ENCODE results near the gene RBSN. TPM values are rescaled to one million over a fixed set of nuclear protein-coding genes. Genes with fewer than 3 reads are reported as not detected.

Gene RBSN
- total RNA-seq, 2 experiments from 2014 or later = 15.3 to 15.8 TPM

DNA sequence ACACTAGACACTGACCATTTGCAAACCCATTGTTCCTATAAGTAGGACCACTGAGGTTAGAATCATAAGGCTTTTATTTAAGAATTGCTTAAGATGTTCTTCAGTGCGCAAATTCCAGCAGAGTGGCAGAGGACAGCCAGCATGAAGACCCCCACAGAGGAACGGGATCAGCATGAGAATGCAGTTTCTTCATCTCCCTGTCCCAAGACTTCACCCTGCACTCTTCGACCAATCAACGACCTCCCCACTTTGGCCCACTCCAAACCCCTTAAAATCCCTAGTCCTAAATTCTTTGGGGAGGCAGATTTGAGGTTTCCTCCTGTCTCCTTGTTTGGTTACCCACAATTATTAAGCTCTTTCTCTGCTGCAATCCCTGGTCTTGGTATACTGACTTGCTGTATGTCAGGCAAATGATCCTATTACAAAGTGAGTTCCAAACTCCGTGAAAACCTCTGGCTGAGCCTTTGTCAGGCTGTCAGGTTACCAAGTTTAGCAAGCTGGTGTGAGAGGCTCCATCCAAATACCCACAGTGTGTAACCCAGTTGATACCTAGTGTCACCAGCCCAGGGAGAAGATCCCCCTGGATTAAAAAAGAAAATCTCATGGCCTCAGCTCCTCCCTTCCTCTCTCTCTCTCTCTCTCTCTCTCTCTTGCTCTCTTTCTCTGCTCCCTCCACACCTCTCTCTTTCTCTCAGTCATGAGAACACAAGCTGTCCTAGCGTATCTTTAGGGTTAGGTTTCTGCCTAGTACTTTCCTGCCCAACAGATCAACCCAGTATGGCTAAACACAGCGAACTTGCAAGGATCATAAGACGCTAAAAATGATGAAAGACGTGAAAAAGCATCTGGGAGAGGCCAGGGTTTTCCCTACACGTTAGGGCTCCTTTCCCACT is 15.8 kb upstream of the RBSN start:
- H3K9me3 Mint-ChIP-seq = no peaks in the 10 kb centered on the region

GRCh38 chr3:15113884-15114283 is 14.9 kb upstream of the RBSN start:
- Mint-ChIP-seq H3K4me3 (no peak overlapping the region), H3K4me1 (ENCODE audit: low read depth) (peaks cover 2% of the 10 kb centered on the region), H3K36me3 (ENCODE audit: low read depth) (no peaks in the 10 kb centered on the region), H3K27ac (no peak overlapping the region), H3K9me3 (no peaks in the 10 kb centered on the region), H3K27me3 (ENCODE audit: low read depth) (peaks cover 3% of the 10 kb centered on the region)
- intact Hi-C loops (cut with micrococcal nuclease) = no loop called here
- CTCF ChIA-PET = interaction anchor here (1.5 to 2.0 kb wide), 2 partner anchors 86 to 89 kb away, joined by 3 to 4 read pairs; no protein-coding TSS in a partner anchor
- no peak for DNase-seq

More for the DNA sequence above, 15.8 kb upstream of the RBSN start:
- no peak for DNase-seq
- Mint-ChIP-seq H3K27me3 (ENCODE audit: low read depth) (peaks cover 6% of the 10 kb centered on the region), H3K36me3 (ENCODE audit: low read depth) (no peaks in the 10 kb centered on the region), H3K4me1 (ENCODE audit: low read depth) (peaks cover 5% of the 10 kb centered on the region), H3K4me3 (no peak overlapping the region), H3K27ac (no peak overlapping the region)
- CTCF ChIA-PET = interaction anchor here (0.7 to 6.0 kb wide), 4 partner anchors 85 to 291 kb away, joined by 3 to 39 read pairs (median 4); no protein-coding TSS in a partner anchor
- intact Hi-C loops (cut with micrococcal nuclease) = loop anchor here (5.0 kb wide), 1 partner anchor 187 kb away; no protein-coding TSS in a partner anchor

- Mint-ChIP-seq H3K36me3 (ENCODE audit: low read depth) (no peaks in the 10 kb centered on the region), H3K4me3 (no peak overlapping the region), H3K27ac (no peak overlapping the region), H3K4me1 (ENCODE audit: low read depth) (peaks cover under 1% of the 10 kb centered on the region), H3K9me3 (no peaks in the 10 kb centered on the region), H3K27me3 (ENCODE audit: low read depth) (peaks cover 1% of the 10 kb centered on the region)
- CTCF ChIA-PET = interaction anchor here (1.5 to 2.0 kb wide), 2 partner anchors 86 to 89 kb away, joined by 3 to 4 read pairs; no protein-coding TSS in a partner anchor
- intact Hi-C loops (cut with micrococcal nuclease) = no loop called here
- no peak for DNase-seq
Measured at GRCh38 chr3:15113471-15113870, 14.5 kb upstream of the RBSN start.

- H3K4me3 Mint-ChIP-seq = no peak overlapping the region
Measured at GRCh38 chr3:15112011-15112410, 13.1 kb upstream of the RBSN start.

DNA sequence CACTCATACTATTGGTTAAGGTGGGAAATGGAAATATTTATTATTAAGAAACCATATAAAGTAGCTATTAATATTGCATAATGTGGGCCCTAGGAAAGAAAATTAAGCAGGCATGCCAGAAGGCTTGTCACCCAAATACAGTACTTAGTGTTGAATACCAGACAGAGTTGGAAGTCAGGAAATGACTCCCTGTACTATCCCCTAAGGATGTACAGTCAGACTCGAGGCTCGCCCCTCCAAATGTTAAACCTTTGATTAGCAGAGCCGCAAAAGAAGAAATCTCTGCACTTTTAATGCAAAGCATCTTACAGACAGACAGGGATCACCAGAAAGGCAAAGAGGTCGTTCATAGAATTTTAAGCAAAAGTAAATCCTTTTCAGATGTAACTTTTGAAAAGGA is 11.3 kb upstream of the RBSN start:
- Mint-ChIP-seq H3K36me3 (ENCODE audit: low read depth) (no peaks in the 10 kb centered on the region), H3K4me1 (ENCODE audit: low read depth) (no peaks in the 10 kb centered on the region)
- CTCF ChIA-PET = interaction anchor here (1.1 to 4.1 kb wide), 7 partner anchors 8 to 296 kb away, joined by 4 to 42 read pairs (median 11); no protein-coding TSS in a partner anchor

More at GRCh38 chr3:15112011-15112410, 13.1 kb upstream of the RBSN start:
- Mint-ChIP-seq H3K4me1 (ENCODE audit: low read depth) (no peaks in the 10 kb centered on the region), H3K27ac (no peak overlapping the region), H3K9me3 (no peaks in the 10 kb centered on the region), H3K27me3 (ENCODE audit: low read depth) (no peaks in the 10 kb centered on the region), H3K36me3 (ENCODE audit: low read depth) (no peaks in the 10 kb centered on the region)
- DNase-seq = no peak
- intact Hi-C loops (cut with micrococcal nuclease) = no loop called here
- CTCF ChIA-PET = interaction anchor here (2.0 kb wide), 1 partner anchor 91 kb away, joined by 4 read pairs; no protein-coding TSS in a partner anchor

GRCh38 chr3:15108869-15109268 is 9.9 kb upstream of the RBSN start:
- intact Hi-C loops (cut with micrococcal nuclease) = loop anchor here (2.0 to 5.0 kb wide), 5 partner anchors 143 to 448 kb away; no protein-coding TSS in a partner anchor
- Mint-ChIP-seq H3K9me3 (no peaks in the 10 kb centered on the region), H3K27me3 (ENCODE audit: low read depth) (no peaks in the 10 kb centered on the region), H3K27ac (no peak overlapping the region), H3K4me1 (ENCODE audit: low read depth) (no peaks in the 10 kb centered on the region), H3K4me3 (no peak overlapping the region), H3K36me3 (ENCODE audit: low read depth) (no peaks in the 10 kb centered on the region)
- CTCF ChIA-PET = interaction anchor here (0.6 to 4.1 kb wide), 30 partner anchors 9 to 1699 kb away, joined by 3 to 42 read pairs (median 4); partner anchors contain the start of gene CAPN7
- DNase-seq = no peak

More for the DNA sequence above, 11.3 kb upstream of the RBSN start:
- H3K9me3 Mint-ChIP-seq = no peaks in the 10 kb centered on the region
- no peaks in the 10 kb centered on the region for H3K27me3 Mint-ChIP-seq (ENCODE audit: low read depth)
- intact Hi-C loops (cut with micrococcal nuclease) = no loop called here
- no peak overlapping the region for H3K27ac Mint-ChIP-seq
- no peak for DNase-seq
- H3K4me3 Mint-ChIP-seq = no peak overlapping the region

- intact Hi-C loops (cut with micrococcal nuclease) = loop anchor here (2.0 to 5.0 kb wide), 5 partner anchors 144 to 449 kb away; no protein-coding TSS in a partner anchor
- Mint-ChIP-seq H3K27ac (no peak overlapping the region), H3K27me3 (ENCODE audit: low read depth) (no peaks in the 10 kb centered on the region), H3K36me3 (ENCODE audit: low read depth) (no peaks in the 10 kb centered on the region), H3K9me3 (no peaks in the 10 kb centered on the region), H3K4me3 (no peak overlapping the region), H3K4me1 (ENCODE audit: low read depth) (no peaks in the 10 kb centered on the region)
- CTCF ChIA-PET = interaction anchor here (0.6 to 4.1 kb wide), 33 partner anchors 9 to 1140 kb away, joined by 3 to 42 read pairs (median 4); partner anchors contain the start of gene CAPN7
- DNase-seq = peak; percentile 76
Measured at GRCh38 chr3:15108082-15108545, 9.2 kb upstream of the RBSN start.

GRCh38 chr3:15107075-15107947 is 8.4 kb upstream of the RBSN start:
- CTCF ChIA-PET = interaction anchor here (0.6 to 4.1 kb wide), 22 partner anchors 9 to 1141 kb away, joined by 3 to 42 read pairs (median 5); partner anchors contain the start of gene CAPN7
- no peaks in the 10 kb centered on the region for H3K9me3 Mint-ChIP-seq
- H3K4me1 Mint-ChIP-seq (ENCODE audit: low read depth) = no peaks in the 10 kb centered on the region
- H3K27ac Mint-ChIP-seq = no peak overlapping the region
- no peak for DNase-seq
- H3K4me3 Mint-ChIP-seq = no peak overlapping the region
- no peaks in the 10 kb centered on the region for H3K27me3 Mint-ChIP-seq (ENCODE audit: low read depth)
- H3K36me3 Mint-ChIP-seq (ENCODE audit: low read depth) = no peaks in the 10 kb centered on the region
- intact Hi-C loops (cut with micrococcal nuclease) = loop anchor here (5.0 kb wide), 3 partner anchors 145 to 450 kb away; no protein-coding TSS in a partner anchor

- CTCF ChIA-PET = interaction anchor here (0.5 to 0.9 kb wide), 3 partner anchors 101 to 165 kb away, joined by 3 to 5 read pairs (median 4); no protein-coding TSS in a partner anchor
- no peak overlapping the region for H3K27ac Mint-ChIP-seq
- no peak overlapping the region for H3K4me3 Mint-ChIP-seq
Measured at GRCh38 chr3:15102836-15103235, 3.9 kb upstream of the RBSN start.

DNA sequence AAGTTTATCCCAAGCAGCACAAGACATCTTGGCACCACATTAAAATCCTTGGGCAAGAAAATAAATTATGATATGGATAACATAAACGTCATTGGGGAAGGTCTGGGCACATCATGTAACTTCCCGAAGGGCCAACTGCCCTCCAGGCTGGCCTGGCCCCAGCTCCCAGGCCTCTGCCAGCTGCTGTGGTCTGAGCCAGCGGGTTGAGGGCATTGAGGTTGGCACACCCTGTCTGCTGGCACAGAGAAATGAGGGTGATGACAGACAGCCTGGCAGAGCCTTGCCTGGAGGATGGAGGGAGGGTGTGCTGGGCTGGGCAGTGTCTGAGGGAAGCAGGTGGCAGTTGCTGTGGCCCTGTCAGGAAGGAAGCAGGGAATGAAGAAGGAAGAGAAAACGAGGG is 3.3 kb upstream of the RBSN start:
- H3K27me3 Mint-ChIP-seq (ENCODE audit: low read depth) = no peaks in the 10 kb centered on the region
- H3K36me3 Mint-ChIP-seq (ENCODE audit: low read depth) = peaks cover 4% of the 10 kb centered on the region
- intact Hi-C loops (cut with micrococcal nuclease) = no loop called here
- H3K4me3 Mint-ChIP-seq = no peak overlapping the region
- peaks cover 10% of the 10 kb centered on the region for H3K4me1 Mint-ChIP-seq (ENCODE audit: low read depth)
- peak overlapping the region; percentile 71 for H3K27ac Mint-ChIP-seq
- H3K9me3 Mint-ChIP-seq = no peaks in the 10 kb centered on the region
- CTCF ChIA-PET = interaction anchor here (0.7 kb wide), 1 partner anchor 101 kb away, joined by 3 read pairs; no protein-coding TSS in a partner anchor
- DNase-seq = no peak

More at GRCh38 chr3:15102836-15103235, 3.9 kb upstream of the RBSN start:
- Mint-ChIP-seq H3K36me3 (ENCODE audit: low read depth) (peaks cover 4% of the 10 kb centered on the region), H3K4me1 (ENCODE audit: low read depth) (peaks cover 5% of the 10 kb centered on the region), H3K9me3 (no peaks in the 10 kb centered on the region), H3K27me3 (ENCODE audit: low read depth) (no peaks in the 10 kb centered on the region)
- intact Hi-C loops (cut with micrococcal nuclease) = no loop called here
- no peak for DNase-seq

GRCh38 chr3:15099364-15100098 is 583 bp upstream of the RBSN start:
- intact Hi-C loops (cut with micrococcal nuclease) = loop anchor here (1.0 to 5.0 kb wide), 8 partner anchors 34 to 921 kb away; partner anchors contain the start of genes BTD, CAPN7, CCDC174 and HACL1
- peaks cover 10% of the 10 kb centered on the region for H3K4me1 Mint-ChIP-seq (ENCODE audit: low read depth)
- H3K9me3 Mint-ChIP-seq = no peaks in the 10 kb centered on the region
- no peaks in the 10 kb centered on the region for H3K27me3 Mint-ChIP-seq (ENCODE audit: low read depth)
- H3K27ac Mint-ChIP-seq = peak overlapping the region; percentile 83
- H3K4me3 Mint-ChIP-seq = peak overlapping the region; percentile 90
- CTCF ChIA-PET = interaction anchor here (0.6 to 1.2 kb wide), 2 partner anchors 9 to 426 kb away, joined by 3 read pairs; no protein-coding TSS in a partner anchor
- H3K36me3 Mint-ChIP-seq (ENCODE audit: low read depth) = peaks cover 14% of the 10 kb centered on the region
- DNase-seq = peak; percentile 35
